Heart right ventricle (tissue), 16 donors: ENCODE results near the gene SPINK14. TPM values are rescaled to one million over a fixed set of nuclear protein-coding genes. Genes with fewer than 3 reads are reported as not detected.

Experiments used
- ATAC-seq, 8 donors: fragments of 200-7000 bp; cut with Tn5 transposase; one replicate each; pipeline ENCODE4 v1.9.1; 2020; ENCODE audit warnings: mild to moderate bottlenecking in 8 of 8, moderate library complexity in 8 of 8, moderate number of reproducible peaks in 1 of 8
- DNase-seq, 2 donors: peaks; one replicate each; pipeline ENCODE4 v3.0.0-alpha.2; 2020
- H3K27ac ChIP-seq, 10 donors: fragments of 200-600 bp; sonication (generic) in 2 of 10; one replicate each; pipeline versions ENCODE4 v1.5.0 to v1.8.0; 2020 to 2022; ENCODE audit warnings: mild to moderate bottlenecking in 3 of 10
- H3K27me3 ChIP-seq, 7 donors: fragments of 200-600 bp; one replicate each; pipeline ENCODE4 v1.8.0; 2021 to 2022; ENCODE audit warnings: mild to moderate bottlenecking in 2 of 7
- H3K36me3 ChIP-seq, 9 donors: fragments of 200-600 bp; sonication (generic) in 1 of 9; one replicate each; pipeline versions ENCODE4 v1.5.0 to v1.8.0; 2020 to 2022; ENCODE audit warnings: mild to moderate bottlenecking in 2 of 9
- H3K4me1 ChIP-seq, 9 donors: fragments of 200-600 bp; sonication (generic) in 1 of 9; one replicate each; pipeline versions ENCODE4 v1.5.0 to v1.8.0; 2020 to 2022; ENCODE audit warnings: mild to moderate bottlenecking in 4 of 9
- H3K4me3 ChIP-seq, 10 donors: fragments of 200-600 bp; sonication (generic) in 2 of 10; one replicate each; pipeline versions ENCODE4 v1.5.0 to v1.8.0; 2020 to 2022; ENCODE audit warnings: mild to moderate bottlenecking in 7 of 10, moderate library complexity in 2 of 10
- H3K9me3 ChIP-seq, 11 donors: fragments of 200-600 bp in 10 of 11; sonication (generic) in 2 of 11; one replicate each; pipeline versions ENCODE4 v1.5.0 to v1.8.0; 2013 to 2022; ENCODE audit warnings: mild to moderate bottlenecking in 2 of 11, control low read depth in 1 of 11, moderate library complexity in 1 of 11
- CTCF ChIP-seq, 9 donors: fragments of 200-600 bp; sonication (generic) in 2 of 9; IDR thresholded peaks; one replicate each; pipeline versions ENCODE4 v1.5.0 to v1.8.0; 2021 to 2022; ENCODE audit warnings: antibody characterized with exemption in 9 of 9, mild to moderate bottlenecking in 5 of 9, moderate library complexity in 1 of 9
- WGBS, 2 donors: extraction: QIAGEN DNeasy Blood & Tissue Kit; methylation state at CpG; one replicate each; pipeline ENCODE4 v1.1.7; 2013; ENCODE audit warnings: inconsistent platforms in 1 of 2; 5-methylcytosine and 5-hydroxymethylcytosine counted together
- intact Hi-C, 10 donors: fragments of 100-400 bp; cut with DNase I; formaldehyde crosslinking; loops; one replicate each; pipeline versions ENCODE4 v1.11.1 to v1.14.2; 2022
- polyA plus RNA-seq, 2 donors: library from polyadenylated mRNA; stranded (reverse); fragments of 200-250 nt; gene quantifications; one replicate each; pipeline ENCODE4 v1.2.3, GENCODE V29; 2013
- total RNA-seq, 10 donors: library from RNA; stranded (reverse); fragmentation: NEBNext Ultra II Directional in 3 of 10; extraction: Animal tissue kit (Norgen Biotek cat#: 25700) in 3 of 10; gene quantifications; one replicate each; pipeline versions ENCODE4 v1.2.1 to v1.2.4, GENCODE V29; 2021 to 2023
- donor health status: Arrhythmogenic right ventricular cardiomyopathy.
- donor health status: ischemic (EF 13 %, LVEDD 7.1; RV severe dilation, severe dysfunction).
- donor health status: healthy with polysubstance abuse.
- donor health status: DM: no; HTN: yes; CAD: no.
- donor health status: DM: no; HTN: no; CAD: no.
- donor health status: ischemic (EF 25% LVEDD 6.9; RV normal size, moderate dysfunction).
- donor health status: ischemic (EF 25% LVEDD 5.7; RV mildly dilated, moderate dysfunction).
- donor health status: healthy.
- donor health status: DM: yes; HTN: yes; CAD: no.
- donor health status: Ischemic cardiomyopathy.
- donor health status: ischemic (EF 35%, LVEDD 5.7; RV mildly dilated, moderate dysfunction).
- donor health status: nonischemic (EF 11% LVEDD 7.7; RV severe dilation, severe dysfunction).
- donor health status: DM: yes; HTN: yes; CAD: no.
- donor health status: PGD.
- donor health status: ischemic (EF 29% LVEDD 5.4; RV normal size, mild dysfunction).
- donor health status: nonischemic (EF 23%, LVEDD 6.1; RV moderate dilation, normal function).

Gene SPINK14
- total and polyA plus RNA-seq, 12 donors = not detected

- Histone ChIP-seq H3K4me3 (no peak overlapping the region), H3K36me3 (no peaks in the 10 kb centered on the region), H3K4me1 (peaks cover 0 to 25% (median 0%) of the 10 kb centered on the region in 9 donors)
These were observed 40.9 kb downstream of the SPINK14 start for GRCh38 chr5:148209151-148209770.

GRCh38 chr5:148214665-148215185 is 46.4 kb downstream of the SPINK14 start:
- TF ChIP-seq CTCF (IDR thresholded peaks at IDR 0.05) = no peak
- WGBS, 2 donors = 68 to 69% methylated on average over 1 of the region's 1 CpG
- H3K27ac ChIP-seq = no peak overlapping the region

More at GRCh38 chr5:148209151-148209770, 40.9 kb downstream of the SPINK14 start:
- H3K9me3 ChIP-seq = no peaks in the 10 kb centered on the region
- intact Hi-C loops = no loop called here
- 63 to 67% methylated on average over 3 of the region's 3 CpGs for WGBS, 2 donors
- TF ChIP-seq CTCF (IDR thresholded peaks at IDR 0.05) = no peak
- H3K27ac ChIP-seq = peak overlapping the region in 1 of 10 donors; percentile 22
- no peak for DNase-seq
- no peak for ATAC-seq
- no peaks in the 10 kb centered on the region for H3K27me3 ChIP-seq

GRCh38 chr5:148221508-148221907 is 53.2 kb downstream of the SPINK14 start:
- Histone ChIP-seq H3K9me3 (peaks cover 0 to 6% (median 0%) of the 10 kb centered on the region in 11 donors), H3K4me1 (no peaks in the 10 kb centered on the region), H3K4me3 (no peak overlapping the region), H3K27ac (no peak overlapping the region), H3K27me3 (no peaks in the 10 kb centered on the region), H3K36me3 (no peaks in the 10 kb centered on the region)
- ATAC-seq (no peak), DNase-seq (no peak)
- intact Hi-C loops = no loop called here
- TF ChIP-seq CTCF (IDR thresholded peaks at IDR 0.05) = no peak
- WGBS, 2 donors = 81 to 84% methylated on average over 6 of the region's 6 CpGs

More at GRCh38 chr5:148214665-148215185, 46.4 kb downstream of the SPINK14 start:
- no peaks in the 10 kb centered on the region for H3K36me3 ChIP-seq
- no peak for DNase-seq
- ATAC-seq = no peak
- H3K4me3 ChIP-seq = no peak overlapping the region
- no peaks in the 10 kb centered on the region for H3K4me1 ChIP-seq
- intact Hi-C loops = loop anchor here in 1 of 10 donors (5.0 kb wide), 1 partner anchor 322 kb away; no protein-coding TSS in a partner anchor
- H3K9me3 ChIP-seq = peaks cover 0 to 6% (median 0%) of the 10 kb centered on the region in 11 donors
- H3K27me3 ChIP-seq = no peaks in the 10 kb centered on the region

GRCh38 chr5:148224117-148224742 is 55.9 kb downstream of the SPINK14 start:
- no peak for TF ChIP-seq CTCF (IDR thresholded peaks at IDR 0.05)
- ATAC-seq (no peak), DNase-seq (no peak)
- no peaks in the 10 kb centered on the region for H3K4me1 ChIP-seq
- intact Hi-C loops = no loop called here
- WGBS, 2 donors = 74 to 78% methylated on average over 2 of the region's 2 CpGs
- no peak overlapping the region for H3K27ac ChIP-seq
- no peaks in the 10 kb centered on the region for H3K9me3 ChIP-seq
- no peaks in the 10 kb centered on the region for H3K27me3 ChIP-seq
- H3K36me3 ChIP-seq = no peaks in the 10 kb centered on the region
- H3K4me3 ChIP-seq = no peak overlapping the region

Other genes starting within 250 kb of the SPINK14 start
- gene SPINK5, start 104.6 kb upstream of the SPINK14 start, total RNA-seq = 1 to 10 TPM in 1 of 10 donors, under 1 TPM in 8, not detected in 1; 0.07 to 1.2 (median 0.19) TPM
- gene SPINK5, start 104.6 kb upstream of the SPINK14 start, polyA plus RNA-seq = 1 to 10 TPM; 1.4 to 3.4 TPM
- gene SPINK6, start 34.5 kb downstream of the SPINK14 start, total RNA-seq = not detected
- not detected for gene SPINK6, start 34.5 kb downstream of the SPINK14 start, polyA plus RNA-seq
- gene MARCOL, start 70.0 kb downstream of the SPINK14 start, total RNA-seq = not detected
- gene MARCOL, start 70.0 kb downstream of the SPINK14 start, polyA plus RNA-seq = not detected
- not detected for gene SPINK13, start 100.2 kb downstream of the SPINK14 start, total RNA-seq
- gene SPINK13, start 100.2 kb downstream of the SPINK14 start, polyA plus RNA-seq = under 1 TPM in 1 of 2 donors, not detected in 1; 0.32 TPM
- not detected for gene SPINK7, start 143.9 kb downstream of the SPINK14 start, total RNA-seq
- gene SPINK7, start 143.9 kb downstream of the SPINK14 start, polyA plus RNA-seq = not detected
- under 1 TPM in 1 of 10 donors, not detected in 9; 0.57 TPM for gene SPINK9, start 167.0 kb downstream of the SPINK14 start, total RNA-seq
- gene SPINK9, start 167.0 kb downstream of the SPINK14 start, polyA plus RNA-seq = not detected
- 10 to 100 TPM; 31.7 to 66.4 (median 48.4) TPM for gene FBXO38, start 215.4 kb downstream of the SPINK14 start, total RNA-seq
- 10 to 100 TPM; 10.2 to 15.0 TPM for gene FBXO38, start 215.4 kb downstream of the SPINK14 start, polyA plus RNA-seq